Measurements from ENCODE around the gene SLC25A23.

GRCh38 chr19:6440905-6441304, 18.7 kb downstream of the SLC25A23 start:
- TF ChIP-seq CTCF (IDR thresholded peaks at IDR 0.05) = no peak
- no peak for TF ChIP-seq POLR2A (IDR thresholded peaks at IDR 0.05)

All from heart left ventricle (tissue), 13 donors.